Neuronal stem cell (in vitro differentiated cells): ENCODE measurements around the gene TIMM17A.
A peak's percentile ranks its signal among the peaks of the same experiment; 100 is the strongest.

ENCODE experiments used
- DNase-seq: peaks from one replicate; pipeline ENCODE4 v3.0.0-alpha.2; 2013; ENCODE audit warnings: low spot score
- H2AFZ ChIP-seq: one replicate; pipeline ENCODE4 v1.6.1; 2013; ENCODE audit warnings: mild to moderate bottlenecking, low read length, inconsistent platforms
- H2AK5ac ChIP-seq: 2 replicates; pipeline ENCODE4 v1.6.1; 2013; ENCODE audit warnings: low read depth, mild to moderate bottlenecking, inconsistent platforms, low read length, moderate library complexity, mixed read lengths
- H2BK120ac ChIP-seq: 2 replicates; pipeline ENCODE4 v1.6.1; 2013; ENCODE audit warnings: low read depth, mild to moderate bottlenecking, inconsistent platforms, low read length, moderate library complexity, mixed read lengths
- H2BK12ac ChIP-seq: one replicate; pipeline ENCODE4 v1.6.1; 2013; ENCODE audit warnings: low read length, inconsistent platforms
- H2BK15ac ChIP-seq: 2 replicates; pipeline ENCODE4 v1.6.1; 2013; ENCODE audit warnings: mild to moderate bottlenecking, low read length, inconsistent platforms, mixed read lengths
- H2BK5ac ChIP-seq: one replicate; pipeline ENCODE4 v1.6.1; 2013; ENCODE audit warnings: inconsistent platforms, mild to moderate bottlenecking, low read length, moderate library complexity
- H3K14ac ChIP-seq: one replicate; pipeline ENCODE4 v1.6.1; 2013; ENCODE audit warnings: low read length, inconsistent platforms
- H3K18ac ChIP-seq: 2 replicates; pipeline ENCODE4 v1.6.1; 2013; ENCODE audit warnings: low read length, inconsistent platforms
- H3K23ac ChIP-seq: 2 replicates; pipeline ENCODE4 v1.6.1; 2013; ENCODE audit warnings: low read depth, mild to moderate bottlenecking, mixed read lengths, low read length, inconsistent platforms; ENCODE audit not compliant: poor library complexity
- H3K27ac ChIP-seq: replicated peaks from 3 replicates; pipeline ENCODE4 v1.5.1; 2013; ENCODE audit warnings: low read length, inconsistent platforms
- H3K27me3 ChIP-seq, 3 experiments: 2 replicates each; pipeline ENCODE4 v1.6.1; 2013; ENCODE audit warnings: low read length in 3 of 3, mild to moderate bottlenecking in 2 of 3, inconsistent platforms in 1 of 3, low read depth in 1 of 3, mixed read lengths in 1 of 3, moderate library complexity in 1 of 3; ENCODE audit not compliant: control insufficient read depth in 3 of 3, insufficient read depth in 3 of 3
- H3K36me3 ChIP-seq, 2 donors: replicated peaks in 1 of 2; 2 replicates each; pipeline ENCODE4 v1.6.1; 2013; ENCODE audit warnings: low read length in 2 of 2; ENCODE audit not compliant: control insufficient read depth in 2 of 2, insufficient read depth in 2 of 2
- H3K4ac ChIP-seq: 2 replicates; pipeline ENCODE4 v1.6.1; 2013; ENCODE audit warnings: inconsistent platforms, mild to moderate bottlenecking, low read length, moderate library complexity
- H3K4me1 ChIP-seq, 2 donors: 1 replicate in 1 of 2; 2 replicates in 1 of 2; pipeline ENCODE4 v1.6.1; 2013; ENCODE audit warnings: low read length in 2 of 2, low read depth in 1 of 2; ENCODE audit not compliant: control insufficient read depth in 2 of 2, insufficient read depth in 1 of 2
- H3K4me2 ChIP-seq: one replicate; pipeline ENCODE4 v1.6.1; 2013; ENCODE audit warnings: mild to moderate bottlenecking, low read length, inconsistent platforms; ENCODE audit not compliant: insufficient read depth, poor library complexity, severe bottlenecking
- H3K4me3 ChIP-seq, 2 donors: 2 replicates each; pipeline ENCODE4 v1.5.1; 2013; ENCODE audit warnings: low read length in 2 of 2, mild to moderate bottlenecking in 2 of 2, inconsistent platforms in 1 of 2, moderate library complexity in 1 of 2
- H3K79me1 ChIP-seq: one replicate; pipeline ENCODE4 v1.6.1; 2013; ENCODE audit warnings: low read depth, mild to moderate bottlenecking, inconsistent platforms, low read length, moderate library complexity
- H3K9ac ChIP-seq: one replicate; pipeline ENCODE4 v1.6.1; 2013; ENCODE audit warnings: mild to moderate bottlenecking, low read depth, low read length, inconsistent platforms; ENCODE audit not compliant: poor library complexity
- H3K9me3 ChIP-seq, 2 donors: replicated peaks in 1 of 2; 2 replicates each; pipeline versions ENCODE3 to v1.6.1; 2013; ENCODE audit warnings: low read length in 2 of 2, mild to moderate bottlenecking in 2 of 2, inconsistent platforms in 1 of 2, low read depth in 1 of 2, mixed read lengths in 1 of 2, moderate library complexity in 1 of 2; ENCODE audit not compliant: control insufficient read depth in 2 of 2, insufficient read depth in 1 of 2
- H4K8ac ChIP-seq: one replicate; pipeline ENCODE4 v1.6.1; 2013; ENCODE audit warnings: low read depth, mild to moderate bottlenecking, inconsistent platforms, low read length, moderate library complexity
- H4K91ac ChIP-seq: one replicate; pipeline ENCODE4 v1.6.1; 2013; ENCODE audit warnings: low read length, low read depth, mild to moderate bottlenecking, inconsistent platforms; ENCODE audit not compliant: poor library complexity
- WGBS, 2 donors: extraction: QIAGEN DNeasy Blood & Tissue Kit; methylation state at CpG; one replicate each; pipeline ENCODE4 v1.1.7; 2013; ENCODE audit warnings: missing lambda C conversion rate in 2 of 2, mixed read lengths in 1 of 2; ENCODE audit not compliant: insufficient read length in 2 of 2, insufficient replicate concordance in 1 of 2; ENCODE audit errors: extremely low coverage in 2 of 2; 5-methylcytosine and 5-hydroxymethylcytosine counted together

The TIMM17A gene

GRCh38 chr1:201944639-201945038 lies 10.7 kb upstream of the TIMM17A start:
- H3K27me3 ChIP-seq, result peaks cover 0 to 55% (median 12%) of the 10 kb centered on the region in 3 experiments
- H3K18ac ChIP-seq, result no peak overlapping the region
- H3K9me3 ChIP-seq, result no peaks in the 10 kb centered on the region
- H2BK15ac ChIP-seq, result no peak overlapping the region
- H2AFZ ChIP-seq, result no peak overlapping the region
- H2BK12ac ChIP-seq, result no peak overlapping the region
- H2BK5ac ChIP-seq, result no peak overlapping the region
- H3K4me2 ChIP-seq, result no peak overlapping the region
- no peaks in the 10 kb centered on the region for H3K36me3 ChIP-seq
- no peak for DNase-seq
- no peak overlapping the region for H2AK5ac ChIP-seq
- H3K79me1 ChIP-seq, result no peaks in the 10 kb centered on the region
- H4K91ac ChIP-seq, result no peak overlapping the region
- no peak overlapping the region for H4K8ac ChIP-seq
- no peak overlapping the region for H3K9ac ChIP-seq
- no CpG with 5 or more reads among the region's 3 CpGs for WGBS, 2 donors
- H3K14ac ChIP-seq, result no peak overlapping the region
- H3K4me1 ChIP-seq, result peaks cover 18 to 21% of the 10 kb centered on the region in 2 donors
- H3K4ac ChIP-seq, result no peak overlapping the region
- no peak overlapping the region for H3K4me3 ChIP-seq
- no peak overlapping the region for H3K27ac ChIP-seq
- no peak overlapping the region for H3K23ac ChIP-seq
- H2BK120ac ChIP-seq, result no peak overlapping the region

- no peak overlapping the region for H2AFZ ChIP-seq
- H3K4me3 ChIP-seq, result no peak overlapping the region
- H2BK12ac ChIP-seq, result no peak overlapping the region
- H3K27ac ChIP-seq, result no peak overlapping the region
- peaks cover 0 to 59% (median 12%) of the 10 kb centered on the region in 3 experiments for H3K27me3 ChIP-seq
- WGBS, 2 donors, result no CpG with 5 or more reads among the region's 4 CpGs
- peaks cover 18 to 21% of the 10 kb centered on the region in 2 donors for H3K4me1 ChIP-seq
- H3K36me3 ChIP-seq, result no peaks in the 10 kb centered on the region
- H3K18ac ChIP-seq, result no peak overlapping the region
- H2BK15ac ChIP-seq, result no peak overlapping the region
- H3K9me3 ChIP-seq, result no peaks in the 10 kb centered on the region
- no peak overlapping the region for H4K91ac ChIP-seq
- H4K8ac ChIP-seq, result no peak overlapping the region
- no peak overlapping the region for H3K23ac ChIP-seq
- no peak overlapping the region for H2AK5ac ChIP-seq
- H3K9ac ChIP-seq, result no peak overlapping the region
- H3K79me1 ChIP-seq, result no peaks in the 10 kb centered on the region
- H2BK120ac ChIP-seq, result no peak overlapping the region
- no peak overlapping the region for H3K14ac ChIP-seq
- H2BK5ac ChIP-seq, result no peak overlapping the region
- H3K4me2 ChIP-seq, result no peak overlapping the region
- H3K4ac ChIP-seq, result no peak overlapping the region
- no peak for DNase-seq
Observed at GRCh38 chr1:201945157-201945556, 10.1 kb upstream of the TIMM17A start.

- Histone ChIP-seq H3K4ac (no peak overlapping the region), H3K23ac (no peak overlapping the region), H3K9ac (no peak overlapping the region), H3K4me1 (peaks cover 18 to 21% of the 10 kb centered on the region in 2 donors), H3K9me3 (no peaks in the 10 kb centered on the region), H4K91ac (no peak overlapping the region), H2BK12ac (no peak overlapping the region), H3K14ac (no peak overlapping the region), H4K8ac (no peak overlapping the region), H3K27me3 (peaks cover 0 to 64% (median 12%) of the 10 kb centered on the region in 3 experiments), H2BK120ac (no peak overlapping the region), H3K36me3 (no peaks in the 10 kb centered on the region), H3K18ac (peak overlapping the region; percentile 84), H3K4me2 (peak overlapping the region; percentile 75), H2AK5ac (no peak overlapping the region), H3K79me1 (no peaks in the 10 kb centered on the region), H3K4me3 (peak overlapping the region; percentile 43 to 67), H2BK15ac (peak overlapping the region; percentile 18), H3K27ac (no peak overlapping the region), H2BK5ac (no peak overlapping the region), H2AFZ (peak overlapping the region; percentile 87)
- WGBS, 2 donors, result no CpG with 5 or more reads among the region's 10 CpGs
- no peak for DNase-seq
Observed at GRCh38 chr1:201945863-201946223, 9.5 kb upstream of the TIMM17A start.

- WGBS, 2 donors, result no CpG with 5 or more reads among the region's 28 CpGs
- Histone ChIP-seq H2BK15ac (peak within 1 kb of the TSS; percentile 18), H3K4me1 (peaks cover 16 to 19% of the 10 kb centered on the region in 2 donors)
Observed at GRCh38 chr1:201946224-201946908, 8.9 kb upstream of the TIMM17A start, which contains the start of gene LMOD1. Gene LMOD1, minus strand, starts transcription at chr1:201946548. Its CDS starts 208 bp downstream, at chr1:201946340.

More at GRCh38 chr1:201946224-201946908, 8.9 kb upstream of the TIMM17A start, which contains the start of gene LMOD1:
- no peak within 1 kb of the TSS for H2BK12ac ChIP-seq
- no peaks in the 10 kb centered on the region for H3K36me3 ChIP-seq
- H3K27ac ChIP-seq, result no peak within 1 kb of the TSS
- H3K27me3 ChIP-seq, result peaks cover 0 to 66% (median 12%) of the 10 kb centered on the region in 3 experiments
- peak within 1 kb of the TSS; percentile 45 for H3K23ac ChIP-seq
- no peak within 1 kb of the TSS for H3K14ac ChIP-seq
- H2AFZ ChIP-seq, result peak within 1 kb of the TSS; percentile 87
- no peaks in the 10 kb centered on the region for H3K79me1 ChIP-seq
- peak within 1 kb of the TSS; percentile 43 to 67 for H3K4me3 ChIP-seq
- no peak within 1 kb of the TSS for H2BK5ac ChIP-seq
- peak; percentile 86 for DNase-seq
- H2AK5ac ChIP-seq, result no peak within 1 kb of the TSS
- no peak within 1 kb of the TSS for H3K4ac ChIP-seq
- no peak within 1 kb of the TSS for H4K8ac ChIP-seq
- no peak within 1 kb of the TSS for H3K9ac ChIP-seq
- no peaks in the 10 kb centered on the region for H3K9me3 ChIP-seq
- no peak within 1 kb of the TSS for H2BK120ac ChIP-seq
- peak within 1 kb of the TSS; percentile 75 for H3K4me2 ChIP-seq
- peak within 1 kb of the TSS; percentile 84 for H3K18ac ChIP-seq
- no peak within 1 kb of the TSS for H4K91ac ChIP-seq
